GM23338 (cell line): ENCODE measurements around the gene REEP3. TPM values are rescaled to one million over a fixed set of nuclear protein-coding genes. Genes with fewer than 3 reads are reported as not detected.
A peak's percentile ranks its signal among the peaks of the same experiment; 100 is the strongest.

ENCODE experiments used
- ATAC-seq: fragments of 200-7000 bp; cut with Tn5 transposase; 3 replicates; pipeline ENCODE4 v1.9.1; 2020
- DNase-seq: peaks from one replicate; pipeline ENCODE4 v3.0.0-alpha.2; 2015; ENCODE audit warnings: low spot score
- H2AFZ ChIP-seq: fragments of 200-600 bp; sonication (generic); 2 replicates; pipeline ENCODE4 v1.8.0; 2016; ENCODE audit warnings: antibody characterized with exemption, mild to moderate bottlenecking, moderate library complexity
- H3F3A ChIP-seq: fragments of 200-600 bp; sonication (generic); replicated peaks from 2 replicates; pipeline ENCODE4 v1.8.0; 2017; ENCODE audit warnings: antibody characterized with exemption, mixed run types, low read depth
- H3K27ac ChIP-seq: fragments of 200-600 bp; sonication (generic); 2 replicates; pipeline ENCODE4 v1.6.1; 2016; ENCODE audit warnings: low read depth
- H3K27me3 ChIP-seq: fragments of 200-600 bp; sonication (generic); 2 replicates; pipeline ENCODE4 v1.8.0; 2016; ENCODE audit warnings: mild to moderate bottlenecking, mixed run types, moderate library complexity; ENCODE audit not compliant: insufficient read depth
- H3K36me3 ChIP-seq: fragments of 200-600 bp; sonication (generic); 2 replicates; pipeline ENCODE4 v1.8.0; 2016; ENCODE audit warnings: mild to moderate bottlenecking; ENCODE audit not compliant: insufficient read depth
- H3K4me1 ChIP-seq: fragments of 200-600 bp; sonication (generic); 2 replicates; pipeline ENCODE4 v1.8.0; 2016; ENCODE audit warnings: mild to moderate bottlenecking, moderate library complexity; ENCODE audit not compliant: insufficient read depth
- H3K4me2 ChIP-seq: fragments of 200-600 bp; sonication (generic); 2 replicates; pipeline ENCODE4 v1.7.1; 2017; ENCODE audit warnings: mixed run types
- H3K4me3 ChIP-seq: fragments of 200-600 bp; sonication (generic); 2 replicates; pipeline ENCODE4 v1.6.1; 2016; ENCODE audit warnings: mixed run types
- H3K79me2 ChIP-seq: fragments of 200-600 bp; sonication (generic); replicated peaks from 2 replicates; pipeline ENCODE4 v1.8.0; 2017; ENCODE audit warnings: mild to moderate bottlenecking; ENCODE audit not compliant: insufficient read depth
- H3K9me2 ChIP-seq: fragments of 200-600 bp; sonication (generic); 2 replicates; pipeline ENCODE4 v1.8.0; 2017; ENCODE audit not compliant: insufficient read depth
- H4K20me1 ChIP-seq: fragments of 200-600 bp; sonication (generic); replicated peaks from 2 replicates; pipeline ENCODE4 v1.8.0; 2017; ENCODE audit warnings: mild to moderate bottlenecking; ENCODE audit not compliant: insufficient read depth
- H3K27ac Mint-ChIP-seq: 2 replicates; pipeline ENCODE4 v1.8.0; 2020; ENCODE audit warnings: inconsistent platforms, mild to moderate bottlenecking, moderate library complexity, mixed read lengths
- H3K27me3 Mint-ChIP-seq: 3 replicates; pipeline ENCODE4 v1.8.0; 2022; ENCODE audit warnings: low read depth, mild to moderate bottlenecking, moderate library complexity, mixed read lengths, inconsistent platforms; ENCODE audit not compliant: insufficient read depth, poor library complexity
- H3K36me3 Mint-ChIP-seq: 3 replicates; pipeline ENCODE4 v1.8.0; 2021; ENCODE audit warnings: low read depth, mild to moderate bottlenecking, inconsistent platforms, moderate library complexity, mixed read lengths
- H3K4me1 Mint-ChIP-seq: 3 replicates; pipeline ENCODE4 v1.8.0; 2020; ENCODE audit warnings: mild to moderate bottlenecking, inconsistent platforms, mixed read lengths
- H3K4me3 Mint-ChIP-seq: 3 replicates; pipeline ENCODE4 v1.8.0; 2021; ENCODE audit warnings: moderate library complexity, mild to moderate bottlenecking, inconsistent platforms, mixed read lengths
- H3K9me3 Mint-ChIP-seq: 3 replicates; pipeline ENCODE4 v1.8.0; 2020; ENCODE audit warnings: moderate library complexity, mild to moderate bottlenecking, inconsistent platforms, mixed read lengths
- CREB1 ChIP-seq: fragments of 250-450 bp; sonication (Bioruptor Pico); IDR thresholded peaks from 2 replicates; pipeline ENCODE4 v1.5.0; 2020; ENCODE audit warnings: low read depth, mild to moderate bottlenecking, moderate library complexity
- NANOG ChIP-seq: IDR thresholded peaks from 2 replicates; pipeline ENCODE4 v1.6.1; 2016; ENCODE audit warnings: antibody characterized with exemption, borderline replicate concordance
- POLR2AphosphoS5 ChIP-seq: IDR thresholded peaks from 2 replicates; pipeline ENCODE4 v1.6.1; 2016; ENCODE audit warnings: antibody characterized with exemption, low read depth
- ZNF114 ChIP-seq: fragments of 250-450 bp; sonication (Bioruptor Pico); IDR thresholded peaks from 2 replicates; pipeline ENCODE4 v1.5.0; 2020; ENCODE audit warnings: mild to moderate bottlenecking, moderate library complexity
- ZNF331 ChIP-seq: fragments of 250-450 bp; sonication (Bioruptor Pico); IDR thresholded peaks from 2 replicates; pipeline ENCODE4 v1.5.0; 2020; ENCODE audit warnings: low read depth, mild to moderate bottlenecking, moderate library complexity
- polyA plus RNA-seq: library from polyadenylated mRNA; unstranded; fragments of >200 nt; fragmentation: Nextera tagmentation; extraction: Ambion mirVana; gene quantifications from 2 replicates; pipeline ENCODE4 v1.2.1, GENCODE V29; 2016
- total RNA-seq: library from RNA; depleted of rRNA; stranded (reverse); fragments of >200 nt; shearing (Covaris generic); gene quantifications from 2 replicates; pipeline ENCODE4 v1.2.3, GENCODE V29; 2014
- TF ChIP-seq, protein P1 (sequence below): fragments of 250-450 bp; sonication (Bioruptor Pico); IDR thresholded peaks from 2 replicates; pipeline ENCODE4 v1.5.0; 2020; ENCODE audit warnings: mild to moderate bottlenecking, moderate library complexity
- TF ChIP-seq, protein P2 (sequence below), 2 experiments: fragments of 200-600 bp in 1 of 2; sonication (generic) in 1 of 2; conservative IDR thresholded peaks; 2 replicates each; pipeline versions ENCODE4 v1.5.1 to v1.6.1; 2016 to 2017; ENCODE audit warnings: antibody characterized with exemption in 2 of 2, low read depth in 2 of 2, mild to moderate bottlenecking in 2 of 2, moderate library complexity in 1 of 2
- TF ChIP-seq, protein P3 (sequence below): IDR thresholded peaks from one replicate; pipeline ENCODE4 v1.6.1; 2018; ENCODE audit warnings: antibody characterized with exemption; ENCODE audit not compliant: unreplicated experiment

REEP3 gene
- total and polyA plus RNA-seq, 2 experiments from 2014 or later, result 29.5 to 48.7 TPM

DNA sequence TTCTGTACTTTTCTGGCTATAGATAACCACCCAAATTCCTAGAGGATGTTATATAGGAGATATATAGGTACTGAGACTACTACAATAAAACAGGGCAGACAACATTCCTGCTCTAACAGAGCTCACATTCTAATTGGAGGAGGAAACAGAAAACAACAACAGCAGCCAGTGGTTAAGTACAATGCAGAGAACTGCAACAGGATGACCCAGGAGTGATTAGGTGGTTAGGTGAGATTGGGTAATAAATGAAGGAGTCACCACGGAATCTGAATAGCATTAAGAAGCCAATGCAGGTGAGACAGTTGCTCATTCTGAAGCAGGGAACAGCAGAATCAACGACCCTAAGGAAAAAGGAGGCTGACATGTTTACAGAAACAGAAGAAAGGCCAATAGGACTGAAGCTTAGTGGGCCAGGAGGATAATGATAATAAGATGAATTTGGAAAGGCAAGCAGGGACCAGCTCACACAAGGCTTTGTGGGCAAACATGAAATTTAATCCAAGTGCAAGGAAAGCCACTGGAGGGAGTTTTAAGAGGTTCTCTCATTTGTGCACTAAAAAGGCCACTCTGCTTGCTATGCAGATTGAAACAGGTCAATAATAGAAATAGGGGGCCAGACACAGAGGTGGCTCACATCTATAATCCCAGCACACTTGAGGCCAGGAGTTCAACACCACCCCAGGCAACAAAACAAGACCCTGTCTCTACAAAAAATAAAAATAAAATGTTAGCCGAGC is 16.9 kb upstream of the REEP3 start (continued):
- TF ChIP-seq, protein P1, sequence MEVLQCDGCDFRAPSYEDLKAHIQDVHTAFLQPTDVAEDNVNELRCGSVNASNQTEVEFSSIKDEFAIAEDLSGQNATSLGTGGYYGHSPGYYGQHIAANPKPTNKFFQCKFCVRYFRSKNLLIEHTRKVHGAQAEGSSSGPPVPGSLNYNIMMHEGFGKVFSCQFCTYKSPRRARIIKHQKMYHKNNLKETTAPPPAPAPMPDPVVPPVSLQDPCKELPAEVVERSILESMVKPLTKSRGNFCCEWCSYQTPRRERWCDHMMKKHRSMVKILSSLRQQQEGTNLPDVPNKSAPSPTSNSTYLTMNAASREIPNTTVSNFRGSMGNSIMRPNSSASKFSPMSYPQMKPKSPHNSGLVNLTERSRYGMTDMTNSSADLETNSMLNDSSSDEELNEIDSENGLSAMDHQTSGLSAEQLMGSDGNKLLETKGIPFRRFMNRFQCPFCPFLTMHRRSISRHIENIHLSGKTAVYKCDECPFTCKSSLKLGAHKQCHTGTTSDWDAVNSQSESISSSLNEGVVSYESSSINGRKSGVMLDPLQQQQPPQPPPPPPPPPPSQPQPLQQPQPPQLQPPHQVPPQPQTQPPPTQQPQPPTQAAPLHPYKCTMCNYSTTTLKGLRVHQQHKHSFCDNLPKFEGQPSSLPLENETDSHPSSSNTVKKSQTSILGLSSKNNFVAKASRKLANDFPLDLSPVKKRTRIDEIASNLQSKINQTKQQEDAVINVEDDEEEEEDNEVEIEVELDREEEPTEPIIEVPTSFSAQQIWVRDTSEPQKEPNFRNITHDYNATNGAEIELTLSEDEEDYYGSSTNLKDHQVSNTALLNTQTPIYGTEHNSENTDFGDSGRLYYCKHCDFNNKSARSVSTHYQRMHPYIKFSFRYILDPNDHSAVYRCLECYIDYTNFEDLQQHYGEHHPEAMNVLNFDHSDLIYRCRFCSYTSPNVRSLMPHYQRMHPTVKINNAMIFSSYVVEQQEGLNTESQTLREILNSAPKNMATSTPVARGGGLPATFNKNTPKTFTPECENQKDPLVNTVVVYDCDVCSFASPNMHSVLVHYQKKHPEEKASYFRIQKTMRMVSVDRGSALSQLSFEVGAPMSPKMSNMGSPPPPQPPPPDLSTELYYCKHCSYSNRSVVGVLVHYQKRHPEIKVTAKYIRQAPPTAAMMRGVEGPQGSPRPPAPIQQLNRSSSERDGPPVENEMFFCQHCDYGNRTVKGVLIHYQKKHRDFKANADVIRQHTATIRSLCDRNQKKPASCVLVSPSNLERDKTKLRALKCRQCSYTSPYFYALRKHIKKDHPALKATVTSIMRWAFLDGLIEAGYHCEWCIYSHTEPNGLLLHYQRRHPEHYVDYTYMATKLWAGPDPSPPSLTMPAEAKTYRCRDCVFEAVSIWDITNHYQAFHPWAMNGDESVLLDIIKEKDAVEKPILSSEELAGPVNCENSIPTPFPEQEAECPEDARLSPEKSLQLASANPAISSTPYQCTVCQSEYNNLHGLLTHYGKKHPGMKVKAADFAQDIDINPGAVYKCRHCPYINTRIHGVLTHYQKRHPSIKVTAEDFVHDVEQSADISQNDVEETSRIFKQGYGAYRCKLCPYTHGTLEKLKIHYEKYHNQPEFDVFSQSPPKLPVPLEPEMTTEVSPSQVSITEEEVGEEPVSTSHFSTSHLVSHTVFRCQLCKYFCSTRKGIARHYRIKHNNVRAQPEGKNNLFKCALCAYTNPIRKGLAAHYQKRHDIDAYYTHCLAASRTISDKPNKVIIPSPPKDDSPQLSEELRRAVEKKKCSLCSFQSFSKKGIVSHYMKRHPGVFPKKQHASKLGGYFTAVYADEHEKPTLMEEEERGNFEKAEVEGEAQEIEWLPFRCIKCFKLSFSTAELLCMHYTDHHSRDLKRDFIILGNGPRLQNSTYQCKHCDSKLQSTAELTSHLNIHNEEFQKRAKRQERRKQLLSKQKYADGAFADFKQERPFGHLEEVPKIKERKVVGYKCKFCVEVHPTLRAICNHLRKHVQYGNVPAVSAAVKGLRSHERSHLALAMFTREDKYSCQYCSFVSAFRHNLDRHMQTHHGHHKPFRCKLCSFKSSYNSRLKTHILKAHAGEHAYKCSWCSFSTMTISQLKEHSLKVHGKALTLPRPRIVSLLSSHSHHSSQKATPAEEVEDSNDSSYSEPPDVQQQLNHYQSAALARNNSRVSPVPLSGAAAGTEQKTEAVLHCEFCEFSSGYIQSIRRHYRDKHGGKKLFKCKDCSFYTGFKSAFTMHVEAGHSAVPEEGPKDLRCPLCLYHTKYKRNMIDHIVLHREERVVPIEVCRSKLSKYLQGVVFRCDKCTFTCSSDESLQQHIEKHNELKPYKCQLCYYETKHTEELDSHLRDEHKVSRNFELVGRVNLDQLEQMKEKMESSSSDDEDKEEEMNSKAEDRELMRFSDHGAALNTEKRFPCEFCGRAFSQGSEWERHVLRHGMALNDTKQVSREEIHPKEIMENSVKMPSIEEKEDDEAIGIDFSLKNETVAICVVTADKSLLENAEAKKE (CRISPR knock-in tag), result no peak
- TF ChIP-seq ZNF114 (no peak), CREB1 (CRISPR knock-in tag) (no peak)

DNA sequence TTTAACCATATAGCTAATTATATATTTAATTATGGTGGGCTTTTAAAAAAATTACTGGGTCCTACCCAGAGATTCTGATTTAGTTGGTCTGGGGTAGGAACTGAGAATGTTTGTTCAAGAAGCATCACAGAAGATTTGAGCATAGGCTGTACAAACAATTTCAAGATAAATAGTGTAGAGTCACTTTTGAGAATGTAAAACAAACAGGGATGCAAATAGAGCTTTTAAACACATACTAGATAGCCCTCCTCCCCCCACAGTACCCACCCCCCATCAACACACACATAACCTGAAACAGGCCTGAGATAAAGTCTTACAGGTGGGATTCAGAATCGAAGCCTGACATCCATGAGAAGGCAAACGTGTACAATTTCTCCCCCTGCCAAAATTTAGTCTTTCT is 15.6 kb upstream of the REEP3 start:
- no peak overlapping the region for H3K27ac Mint-ChIP-seq
- Histone ChIP-seq H3F3A (no peaks in the 10 kb centered on the region), H4K20me1 (no peaks in the 10 kb centered on the region), H3K4me3 (no peak overlapping the region), H3K4me2 (peak overlapping the region; percentile 24; the same call in 1 of the 2 replicates), H3K27ac (peak overlapping the region; percentile 58), H3K9me2 (no peaks in the 10 kb centered on the region), H2AFZ (no peak overlapping the region), H3K4me1 (peaks cover 26% of the 10 kb centered on the region), H3K36me3 (no peaks in the 10 kb centered on the region), H3K27me3 (no peaks in the 10 kb centered on the region), H3K79me2 (peaks cover 88% of the 10 kb centered on the region)
- ATAC-seq (no peak), DNase-seq (no peak)
- no peak overlapping the region for H3K4me3 Mint-ChIP-seq
- H3K27me3 Mint-ChIP-seq, result no peaks in the 10 kb centered on the region
- H3K36me3 Mint-ChIP-seq, result no peaks in the 10 kb centered on the region
- H3K9me3 Mint-ChIP-seq, result no peaks in the 10 kb centered on the region
- no peak for TF ChIP-seq NANOG
- TF ChIP-seq, protein P2, sequence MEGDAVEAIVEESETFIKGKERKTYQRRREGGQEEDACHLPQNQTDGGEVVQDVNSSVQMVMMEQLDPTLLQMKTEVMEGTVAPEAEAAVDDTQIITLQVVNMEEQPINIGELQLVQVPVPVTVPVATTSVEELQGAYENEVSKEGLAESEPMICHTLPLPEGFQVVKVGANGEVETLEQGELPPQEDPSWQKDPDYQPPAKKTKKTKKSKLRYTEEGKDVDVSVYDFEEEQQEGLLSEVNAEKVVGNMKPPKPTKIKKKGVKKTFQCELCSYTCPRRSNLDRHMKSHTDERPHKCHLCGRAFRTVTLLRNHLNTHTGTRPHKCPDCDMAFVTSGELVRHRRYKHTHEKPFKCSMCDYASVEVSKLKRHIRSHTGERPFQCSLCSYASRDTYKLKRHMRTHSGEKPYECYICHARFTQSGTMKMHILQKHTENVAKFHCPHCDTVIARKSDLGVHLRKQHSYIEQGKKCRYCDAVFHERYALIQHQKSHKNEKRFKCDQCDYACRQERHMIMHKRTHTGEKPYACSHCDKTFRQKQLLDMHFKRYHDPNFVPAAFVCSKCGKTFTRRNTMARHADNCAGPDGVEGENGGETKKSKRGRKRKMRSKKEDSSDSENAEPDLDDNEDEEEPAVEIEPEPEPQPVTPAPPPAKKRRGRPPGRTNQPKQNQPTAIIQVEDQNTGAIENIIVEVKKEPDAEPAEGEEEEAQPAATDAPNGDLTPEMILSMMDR (conservative IDR thresholded peaks at IDR 0.05; ENCODE audit: low read depth in 2 of 2), result no peak
- no peak for TF ChIP-seq POLR2AphosphoS5
- TF ChIP-seq, protein P3, sequence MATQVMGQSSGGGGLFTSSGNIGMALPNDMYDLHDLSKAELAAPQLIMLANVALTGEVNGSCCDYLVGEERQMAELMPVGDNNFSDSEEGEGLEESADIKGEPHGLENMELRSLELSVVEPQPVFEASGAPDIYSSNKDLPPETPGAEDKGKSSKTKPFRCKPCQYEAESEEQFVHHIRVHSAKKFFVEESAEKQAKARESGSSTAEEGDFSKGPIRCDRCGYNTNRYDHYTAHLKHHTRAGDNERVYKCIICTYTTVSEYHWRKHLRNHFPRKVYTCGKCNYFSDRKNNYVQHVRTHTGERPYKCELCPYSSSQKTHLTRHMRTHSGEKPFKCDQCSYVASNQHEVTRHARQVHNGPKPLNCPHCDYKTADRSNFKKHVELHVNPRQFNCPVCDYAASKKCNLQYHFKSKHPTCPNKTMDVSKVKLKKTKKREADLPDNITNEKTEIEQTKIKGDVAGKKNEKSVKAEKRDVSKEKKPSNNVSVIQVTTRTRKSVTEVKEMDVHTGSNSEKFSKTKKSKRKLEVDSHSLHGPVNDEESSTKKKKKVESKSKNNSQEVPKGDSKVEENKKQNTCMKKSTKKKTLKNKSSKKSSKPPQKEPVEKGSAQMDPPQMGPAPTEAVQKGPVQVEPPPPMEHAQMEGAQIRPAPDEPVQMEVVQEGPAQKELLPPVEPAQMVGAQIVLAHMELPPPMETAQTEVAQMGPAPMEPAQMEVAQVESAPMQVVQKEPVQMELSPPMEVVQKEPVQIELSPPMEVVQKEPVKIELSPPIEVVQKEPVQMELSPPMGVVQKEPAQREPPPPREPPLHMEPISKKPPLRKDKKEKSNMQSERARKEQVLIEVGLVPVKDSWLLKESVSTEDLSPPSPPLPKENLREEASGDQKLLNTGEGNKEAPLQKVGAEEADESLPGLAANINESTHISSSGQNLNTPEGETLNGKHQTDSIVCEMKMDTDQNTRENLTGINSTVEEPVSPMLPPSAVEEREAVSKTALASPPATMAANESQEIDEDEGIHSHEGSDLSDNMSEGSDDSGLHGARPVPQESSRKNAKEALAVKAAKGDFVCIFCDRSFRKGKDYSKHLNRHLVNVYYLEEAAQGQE, result no peak
- TF ChIP-seq ZNF114, result no peak
- TF ChIP-seq ZNF331 (CRISPR knock-in tag), result no peak
- peaks cover 29% of the 10 kb centered on the region for H3K4me1 Mint-ChIP-seq
